Measurements from ENCODE around the gene TMEM232. TPM values are rescaled to one million over a fixed set of nuclear protein-coding genes. Genes with fewer than 3 reads are reported as not detected.

Gene TMEM232
- total RNA-seq, 1 experiment from 2014 or later: 1.6 TPM

- H3K4ac ChIP-seq (ENCODE audit: low read depth, low read length): no peak overlapping the region
- H3K79me2 ChIP-seq (ENCODE audit: insufficient read depth, low read length): no peaks in the 10 kb centered on the region
- no peaks in the 10 kb centered on the region for H3K27me3 ChIP-seq (ENCODE audit: insufficient read depth, low read length)
- no peaks in the 10 kb centered on the region for H3K9me3 ChIP-seq (ENCODE audit: control insufficient read depth, low read depth, low read length)
- Mint-ChIP-seq H3K4me3 (no peak overlapping the region), H3K36me3 (ENCODE audit: insufficient read depth in 1 of 3, low read depth in 3 of 3) (no peaks in the 10 kb centered on the region), H3K27ac (no peak overlapping the region), H3K27me3 (ENCODE audit: low read depth) (no peaks in the 10 kb centered on the region), H3K4me1 (peaks cover 14 to 15% of the 10 kb centered on the region in 2 experiments), H3K9me3 (no peaks in the 10 kb centered on the region)
- no peak overlapping the region for H2AK5ac ChIP-seq (ENCODE audit: insufficient read length, low read length)
- H2BK12ac ChIP-seq (ENCODE audit: insufficient read length, low read depth, low read length): no peak overlapping the region
- no peak for DNase-seq
- H2BK15ac ChIP-seq (ENCODE audit: low read depth, low read length): no peak overlapping the region
- no peak overlapping the region for H3K18ac ChIP-seq (ENCODE audit: insufficient read length, low read depth, low read length)
- TF ChIP-seq, protein P1, sequence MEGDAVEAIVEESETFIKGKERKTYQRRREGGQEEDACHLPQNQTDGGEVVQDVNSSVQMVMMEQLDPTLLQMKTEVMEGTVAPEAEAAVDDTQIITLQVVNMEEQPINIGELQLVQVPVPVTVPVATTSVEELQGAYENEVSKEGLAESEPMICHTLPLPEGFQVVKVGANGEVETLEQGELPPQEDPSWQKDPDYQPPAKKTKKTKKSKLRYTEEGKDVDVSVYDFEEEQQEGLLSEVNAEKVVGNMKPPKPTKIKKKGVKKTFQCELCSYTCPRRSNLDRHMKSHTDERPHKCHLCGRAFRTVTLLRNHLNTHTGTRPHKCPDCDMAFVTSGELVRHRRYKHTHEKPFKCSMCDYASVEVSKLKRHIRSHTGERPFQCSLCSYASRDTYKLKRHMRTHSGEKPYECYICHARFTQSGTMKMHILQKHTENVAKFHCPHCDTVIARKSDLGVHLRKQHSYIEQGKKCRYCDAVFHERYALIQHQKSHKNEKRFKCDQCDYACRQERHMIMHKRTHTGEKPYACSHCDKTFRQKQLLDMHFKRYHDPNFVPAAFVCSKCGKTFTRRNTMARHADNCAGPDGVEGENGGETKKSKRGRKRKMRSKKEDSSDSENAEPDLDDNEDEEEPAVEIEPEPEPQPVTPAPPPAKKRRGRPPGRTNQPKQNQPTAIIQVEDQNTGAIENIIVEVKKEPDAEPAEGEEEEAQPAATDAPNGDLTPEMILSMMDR (conservative IDR thresholded peaks at IDR 0.05): no peak
- no peak overlapping the region for H2BK5ac ChIP-seq (ENCODE audit: insufficient read length, low read length)
- no peak overlapping the region for H3K56ac ChIP-seq (ENCODE audit: insufficient read length, low read depth, low read length)
- H4K8ac ChIP-seq (replicated peaks; ENCODE audit: insufficient read length, low read depth, low read length): no peak overlapping the region
- no peak overlapping the region for H3K14ac ChIP-seq (ENCODE audit: insufficient read depth, low read length)
- no CpG with 5 or more reads among the region's 1 CpG for WGBS (ENCODE audit: extremely low coverage, insufficient read length, low lambda C conversion rate)
- no peak overlapping the region for H3K23ac ChIP-seq (ENCODE audit: insufficient read length, low read depth, low read length)
- H3T11ph ChIP-seq (ENCODE audit: low read length): no peak overlapping the region
- no peak overlapping the region for H3K9ac ChIP-seq (ENCODE audit: extremely low read depth, insufficient read length, low read length)
- no peak overlapping the region for H4K5ac ChIP-seq (ENCODE audit: insufficient read length, low read depth, low read length)
- no peak overlapping the region for H2AFZ ChIP-seq (ENCODE audit: low read length)
- no peak overlapping the region for H3K27ac ChIP-seq (ENCODE audit: insufficient read length, low read depth, low read length)
- H4K91ac ChIP-seq (ENCODE audit: insufficient read length, low read depth, low read length): no peak overlapping the region
- H2BK120ac ChIP-seq (ENCODE audit: low read depth, low read length, poor library complexity, severe bottlenecking): no peak overlapping the region
- no peak overlapping the region for H3K4me2 ChIP-seq (ENCODE audit: insufficient read depth, insufficient read length, low read length)
- no peaks in the 10 kb centered on the region; the same call in 1 of the 2 replicates for H3K4me1 ChIP-seq (ENCODE audit: insufficient read depth, low read length)
- no peaks in the 10 kb centered on the region for H3K23me2 ChIP-seq (ENCODE audit: insufficient read length, low read depth, low read length, poor library complexity, severe bottlenecking)
- H3K79me1 ChIP-seq (ENCODE audit: insufficient read depth, low read depth, low read length, poor library complexity, severe bottlenecking): no peaks in the 10 kb centered on the region
- H4K20me1 ChIP-seq (ENCODE audit: control insufficient read depth, insufficient read depth, insufficient read length): no peaks in the 10 kb centered on the region
- H2BK20ac ChIP-seq (ENCODE audit: low read depth, low read length, poor library complexity, severe bottlenecking): no peak overlapping the region
Observed at GRCh38 chr5:110663525-110663924, 62.9 kb downstream of the TMEM232 start.

Measured in H9 (cell line).